H1 (cell line): ENCODE measurements around the gene CKAP5. TPM values are rescaled to one million over a fixed set of nuclear protein-coding genes. Genes with fewer than 3 reads are reported as not detected.

Experiments used
- CTCF ChIA-PET: fragments of 300-600 bp; sonication (Branson Sonifier 250); formaldehyde crosslinking; loops from one replicate; lab custom pipeline; 2021; ENCODE audit not compliant: partially characterized antibody; lab: Charles Lee
- POLR2A ChIA-PET: fragments of 300-600 bp; sonication (Branson Sonifier 250); formaldehyde crosslinking; loops from one replicate; lab custom pipeline; 2021; ENCODE audit warnings: inconsistent platforms; ENCODE audit not compliant: partially characterized antibody; lab: Charles Lee
- DNase-seq, 2 experiments: peaks; one replicate each; pipeline versions ENCODE4 v3.0.0 to v3.0.0-alpha.2; 2010 to 2022; ENCODE audit warnings: low spot score in 2 of 2, low read depth in 1 of 2, mixed read lengths in 1 of 2
- FAIRE-seq: peaks from 2 replicates; lab custom pipeline; 2011; peaks lifted over from hg19 to GRCh38; lab: Jason Lieb, UNC
- H2AFZ ChIP-seq: 2 replicates; pipeline ENCODE4 v1.8.1; 2012; ENCODE audit warnings: low read length, inconsistent platforms
- H2AK5ac ChIP-seq: 2 replicates; pipeline ENCODE4 v1.6.1; 2013; ENCODE audit warnings: low read depth, low read length
- H2BK120ac ChIP-seq: replicated peaks from 2 replicates; pipeline ENCODE3; 2013; ENCODE audit warnings: low read depth, low read length, inconsistent platforms
- H2BK12ac ChIP-seq: 2 replicates; pipeline ENCODE4 v1.6.1; 2013; ENCODE audit warnings: low read depth, low read length
- H2BK15ac ChIP-seq: 2 replicates; pipeline ENCODE4 v1.6.1; 2013; ENCODE audit warnings: low read length
- H2BK20ac ChIP-seq: 2 replicates; pipeline ENCODE4 v1.6.1; 2013; ENCODE audit warnings: low read length
- H2BK5ac ChIP-seq: 2 replicates; pipeline ENCODE4 v1.6.1; 2013; ENCODE audit warnings: low read depth, low read length
- H3K14ac ChIP-seq: 2 replicates; pipeline ENCODE4 v1.6.1; 2013; ENCODE audit warnings: inconsistent platforms; ENCODE audit not compliant: insufficient read length
- H3K18ac ChIP-seq: 2 replicates; pipeline ENCODE4 v1.6.1; 2013; ENCODE audit warnings: low read length; ENCODE audit errors: extremely low read depth
- H3K23ac ChIP-seq: 2 replicates; pipeline ENCODE4 v1.6.1; 2013; ENCODE audit warnings: inconsistent platforms; ENCODE audit not compliant: insufficient read length
- H3K23me2 ChIP-seq: 2 replicates; pipeline ENCODE4 v1.6.1; 2013; ENCODE audit warnings: low read depth, low read length
- H3K27ac ChIP-seq: 2 replicates; pipeline ENCODE4 v1.6.1; 2011; ENCODE audit warnings: low read depth, low read length, inconsistent platforms
- H3K27me3 ChIP-seq, 4 experiments: replicated peaks in 1 of 4; 1 replicate in 1 of 4; 2 replicates in 3 of 4; pipeline versions ENCODE4 v1.6.1 to v1.8.1; 2011 to 2013; ENCODE audit warnings: low read length in 3 of 4, mild to moderate bottlenecking in 3 of 4, inconsistent platforms in 2 of 4, mixed read lengths in 2 of 4, moderate library complexity in 1 of 4; ENCODE audit not compliant: control insufficient read depth in 3 of 4, insufficient read depth in 3 of 4; ENCODE audit errors: extremely low read depth in 1 of 4
- H3K36me3 ChIP-seq, 4 experiments: 2 replicates each; pipeline versions ENCODE4 v1.6.1 to v1.8.1; 2011 to 2013; ENCODE audit warnings: mild to moderate bottlenecking in 4 of 4, low read length in 3 of 4, moderate library complexity in 2 of 4, control low read depth in 1 of 4, inconsistent platforms in 1 of 4; ENCODE audit not compliant: insufficient read depth in 4 of 4, control insufficient read depth in 2 of 4
- H3K4ac ChIP-seq: replicated peaks from 2 replicates; pipeline ENCODE3; 2013; ENCODE audit warnings: low read length, low read depth, mixed read lengths, inconsistent platforms; ENCODE audit not compliant: insufficient read length
- H3K4me1 ChIP-seq, 4 experiments: replicated peaks in 1 of 4; 1 replicate in 1 of 4; 2 replicates in 3 of 4; pipeline versions ENCODE4 v1.6.1 to v1.8.1; 2011 to 2013; ENCODE audit warnings: low read length in 3 of 4, inconsistent platforms in 2 of 4, mixed read lengths in 1 of 4; ENCODE audit not compliant: insufficient read depth in 4 of 4, control insufficient read depth in 3 of 4
- H3K4me2 ChIP-seq, 2 experiments: 2 replicates each; pipeline versions ENCODE4 v1.6.1 to v1.8.1; 2011 to 2013; ENCODE audit warnings: low read depth in 2 of 2, low read length in 2 of 2, control low read depth in 1 of 2, inconsistent platforms in 1 of 2, mild to moderate bottlenecking in 1 of 2; ENCODE audit not compliant: insufficient read depth in 1 of 2
- H3K4me3 ChIP-seq, 4 experiments: fragments of 200-600, 300-600 bp in 1 of 4; sonication (generic), shearing (Covaris generic), sonication (Bioruptor Twin) in 1 of 4; 2 replicates each; pipeline versions ENCODE4 v1.5.1 to v1.8.1; 2011 to 2016; ENCODE audit warnings: low read length in 4 of 4, low read depth in 3 of 4, control low read depth in 2 of 4, inconsistent platforms in 2 of 4, mild to moderate bottlenecking in 2 of 4, mixed read lengths in 1 of 4, moderate library complexity in 1 of 4; ENCODE audit not compliant: insufficient read depth in 2 of 4; ENCODE audit errors: extremely low read depth in 1 of 4
- H3K56ac ChIP-seq: replicated peaks from 2 replicates; pipeline ENCODE3; 2013; ENCODE audit warnings: low read depth, mild to moderate bottlenecking, mixed read lengths, low read length, inconsistent platforms; ENCODE audit not compliant: insufficient read length
- H3K79me1 ChIP-seq: 2 replicates; pipeline ENCODE4 v1.6.1; 2013; ENCODE audit warnings: low read depth, low read length, control low read depth
- H3K79me2 ChIP-seq, 2 experiments: 2 replicates each; pipeline versions ENCODE4 v1.6.1 to v1.8.1; 2012 to 2013; ENCODE audit warnings: low read length in 2 of 2, mild to moderate bottlenecking in 2 of 2, inconsistent platforms in 1 of 2; ENCODE audit not compliant: insufficient read depth in 2 of 2, control insufficient read depth in 1 of 2
- H3K9ac ChIP-seq, 4 experiments: replicated peaks in 1 of 4; 1 replicate in 1 of 4; 2 replicates in 3 of 4; pipeline versions ENCODE4 v1.6.1 to v1.8.1; 2011 to 2013; ENCODE audit warnings: low read depth in 3 of 4, low read length in 3 of 4, control low read depth in 2 of 4, mild to moderate bottlenecking in 2 of 4, moderate library complexity in 2 of 4, inconsistent platforms in 1 of 4; ENCODE audit errors: extremely low read depth in 1 of 4
- H3K9me3 ChIP-seq, 2 experiments: 2 replicates each; pipeline versions ENCODE4 v1.6.1 to v1.8.1; 2012 to 2013; ENCODE audit warnings: mild to moderate bottlenecking in 2 of 2, moderate library complexity in 2 of 2, control low read depth in 1 of 2, inconsistent platforms in 1 of 2, low read depth in 1 of 2, low read length in 1 of 2, mixed read lengths in 1 of 2; ENCODE audit not compliant: insufficient read depth in 2 of 2
- H4K20me1 ChIP-seq, 2 experiments: replicated peaks in 1 of 2; 2 replicates each; pipeline versions ENCODE3 to v1.8.1; 2011 to 2013; ENCODE audit warnings: inconsistent platforms in 2 of 2, low read length in 2 of 2, mild to moderate bottlenecking in 1 of 2; ENCODE audit not compliant: insufficient read depth in 2 of 2, control insufficient read depth in 1 of 2
- H4K5ac ChIP-seq: 2 replicates; pipeline ENCODE4 v1.6.1; 2013; ENCODE audit warnings: low read length, low read depth, mixed read lengths, inconsistent platforms; ENCODE audit not compliant: insufficient read length
- H4K8ac ChIP-seq: 2 replicates; pipeline ENCODE4 v1.8.0; 2013; ENCODE audit warnings: mild to moderate bottlenecking, moderate library complexity, low read length, inconsistent platforms; ENCODE audit not compliant: insufficient read depth; ENCODE audit errors: extremely low read depth
- H4K91ac ChIP-seq: replicated peaks from 2 replicates; pipeline ENCODE3; 2013; ENCODE audit warnings: low read length, mixed read lengths, inconsistent platforms; ENCODE audit not compliant: insufficient read length
- BCL11A ChIP-seq, 2 experiments: IDR thresholded peaks; one replicate each; pipeline ENCODE4 v1.6.1; 2011; ENCODE audit warnings: low read depth in 2 of 2, low read length in 2 of 2, mild to moderate bottlenecking in 2 of 2
- CREB1 ChIP-seq: IDR thresholded peaks from 2 replicates; pipeline ENCODE4 v1.6.1; 2012; ENCODE audit warnings: inconsistent platforms
- E2F6 ChIP-seq: IDR thresholded peaks from 2 replicates; pipeline ENCODE4 v1.6.1; 2012; ENCODE audit warnings: inconsistent platforms
- EGR1 ChIP-seq: IDR thresholded peaks from 2 replicates; pipeline ENCODE4 v1.6.1; 2011; ENCODE audit warnings: low read depth, low read length, borderline replicate concordance
- JUND ChIP-seq: IDR thresholded peaks from 2 replicates; pipeline ENCODE4 v1.6.1; 2011; ENCODE audit warnings: mild to moderate bottlenecking, improper control_type of control experiment, low read length
- RBBP5 ChIP-seq: IDR thresholded peaks from 2 replicates; pipeline ENCODE4 v1.7.1; 2012; ENCODE audit warnings: low read depth, mild to moderate bottlenecking, inconsistent platforms, low read length, moderate library complexity, borderline replicate concordance
- SAP30 ChIP-seq: fragments of 300-600 bp; sonication (generic); IDR thresholded peaks from 2 replicates; pipeline ENCODE4 v1.7.1; 2012; ENCODE audit warnings: low read length, moderate library complexity, mild to moderate bottlenecking, inconsistent platforms; ENCODE audit not compliant: insufficient read depth, insufficient replicate concordance
- TAF1 ChIP-seq: IDR thresholded peaks from 2 replicates; pipeline ENCODE4 v1.6.1; 2011; ENCODE audit warnings: mild to moderate bottlenecking, low read depth, low read length
- WGBS, 2 experiments: shearing (Covaris generic) in 1 of 2; methylation state at CpG; one replicate each; pipeline versions ENCODE4 v1.1.6 to v1.1.7; 2013 to 2015; ENCODE audit warnings: low lambda C conversion rate in 2 of 2, mixed read lengths in 2 of 2, inconsistent platforms in 1 of 2, low coverage in 1 of 2, missing lambda C conversion rate in 1 of 2; ENCODE audit not compliant: insufficient replicate concordance in 2 of 2, insufficient coverage in 1 of 2, insufficient read length in 1 of 2; ENCODE audit errors: extremely low coverage in 1 of 2, missing lambda C conversion rate in 1 of 2; 5-methylcytosine and 5-hydroxymethylcytosine counted together
- polyA plus RNA-seq, 7 experiments: library from polyadenylated mRNA; depleted of rRNA in 3 of 7; stranded (reverse) in 5 of 7; unstranded in 2 of 7; fragments of >200 nt in 5 of 7; fragments of 200-250 nt in 2 of 7; gene quantifications; 1 replicate in 5 of 7; 2 replicates in 1 of 7; 4 replicates in 1 of 7; pipeline versions ENCODE4 v1.2.1 to v1.2.3, GENCODE V29; 2011 to 2013; ENCODE audit warnings: missing spikeins in 2 of 7, mixed read lengths in 2 of 7
- total RNA-seq: library from RNA; stranded (reverse); fragmentation: NEBNext Ultra II Directional; extraction: Animal tissue kit (Norgen Biotek cat#: 25700); gene quantifications from 2 replicates; pipeline ENCODE4 v1.2.1, GENCODE V29; 2021
- TF ChIP-seq, protein P1 (sequence below): IDR thresholded peaks from 2 replicates; pipeline ENCODE4 v1.6.1; 2011; ENCODE audit warnings: low read length, improper control_type of control experiment

CKAP5 gene
- total and polyA plus RNA-seq, 2 of the 8 experiments (the other 6 are each of a cell fraction or from before 2014, with no cell fraction given): 64.8 to 185 TPM

GRCh38 chr11:46801694-46802470 is 44.2 kb downstream of the CKAP5 start:
- no peak for FAIRE-seq
- WGBS, 2 experiments: 91% methylated on average over 7 of the region's 7 CpGs; no CpG with 5 or more reads in 1 of the 2 experiments
- peaks cover 2% of the 10 kb centered on the region in 2 experiments for H4K20me1 ChIP-seq
- no peak overlapping the region for H2AFZ ChIP-seq
- H2BK120ac ChIP-seq: no peak overlapping the region
- no peak overlapping the region for H2BK20ac ChIP-seq
- H3K4me2 ChIP-seq: no peak overlapping the region
- H3K23ac ChIP-seq: no peak overlapping the region
- POLR2A ChIA-PET: interaction anchor here (0.8 kb wide), 1 partner anchor 12 kb away, joined by 3 read pairs; no protein-coding TSS in a partner anchor
- H3K9me3 ChIP-seq: no peaks in the 10 kb centered on the region
- TF ChIP-seq E2F6 (no peak), RBBP5 (no peak), SAP30 (no peak), BCL11A (IDR thresholded peaks at IDR 0.05; ENCODE audit: low read depth in 2 of 2, low read length in 2 of 2) (no peak), JUND (no peak), TAF1 (no peak), CREB1 (no peak), EGR1 (no peak)
- TF ChIP-seq, protein P1, sequence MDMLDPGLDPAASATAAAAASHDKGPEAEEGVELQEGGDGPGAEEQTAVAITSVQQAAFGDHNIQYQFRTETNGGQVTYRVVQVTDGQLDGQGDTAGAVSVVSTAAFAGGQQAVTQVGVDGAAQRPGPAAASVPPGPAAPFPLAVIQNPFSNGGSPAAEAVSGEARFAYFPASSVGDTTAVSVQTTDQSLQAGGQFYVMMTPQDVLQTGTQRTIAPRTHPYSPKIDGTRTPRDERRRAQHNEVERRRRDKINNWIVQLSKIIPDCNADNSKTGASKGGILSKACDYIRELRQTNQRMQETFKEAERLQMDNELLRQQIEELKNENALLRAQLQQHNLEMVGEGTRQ: no peak
- TF ChIP-seq, all 59 proteins: peak for 0
- Histone ChIP-seq H3K79me2 (no peaks in the 10 kb centered on the region), H3K27ac (no peak overlapping the region), H2BK12ac (no peak overlapping the region), H4K91ac (no peak overlapping the region), H3K27me3 (no peaks in the 10 kb centered on the region), H3K18ac (no peak overlapping the region), H2BK5ac (no peak overlapping the region), H2BK15ac (no peak overlapping the region), H3K14ac (no peak overlapping the region), H3K23me2 (no peaks in the 10 kb centered on the region), H3K36me3 (peaks cover 15 to 57% (median 26%) of the 10 kb centered on the region in 4 experiments), H3K9ac (no peak overlapping the region), H3K4me3 (no peak overlapping the region), H3K4ac (no peak overlapping the region), H2AK5ac (no peak overlapping the region), H3K79me1 (no peaks in the 10 kb centered on the region), H3K56ac (no peak overlapping the region), H3K4me1 (no peaks in the 10 kb centered on the region), H4K5ac (no peak overlapping the region), H4K8ac (no peak overlapping the region)
- CTCF ChIA-PET: interaction anchor here (0.6 to 1.2 kb wide), 3 partner anchors 15 to 94 kb away, joined by 3 to 4 read pairs (median 3); no protein-coding TSS in a partner anchor
- no peak for DNase-seq
